ENCODE data around the gene LRRC27.

LRRC27 gene

GRCh38 chr10:132405463-132405991, 73.5 kb downstream of the LRRC27 start:
- no peak for DNase-seq

- no peak for DNase-seq
Observed at GRCh38 chr10:132406181-132406580, 74.2 kb downstream of the LRRC27 start.

GRCh38 chr10:132406750-132407149, 74.8 kb downstream of the LRRC27 start:
- DNase-seq: no peak

- DNase-seq: no peak
Observed at GRCh38 chr10:132407243-132407746, 75.3 kb downstream of the LRRC27 start.

GRCh38 chr10:132407846-132408278, 75.9 kb downstream of the LRRC27 start:
- DNase-seq: no peak

GRCh38 chr10:132408367-132408781, 76.4 kb downstream of the LRRC27 start:
- DNase-seq: no peak

GRCh38 chr10:132408823-132409666, 77.1 kb downstream of the LRRC27 start:
- DNase-seq: no peak

- DNase-seq: no peak
Observed at GRCh38 chr10:132409667-132410028, 77.7 kb downstream of the LRRC27 start.

- no peak for DNase-seq
Observed at GRCh38 chr10:132410056-132410778, 78.2 kb downstream of the LRRC27 start.

GRCh38 chr10:132410779-132411532, 79.0 kb downstream of the LRRC27 start:
- no peak for DNase-seq

- DNase-seq: no peak
Observed at GRCh38 chr10:132411561-132412253, 79.7 kb downstream of the LRRC27 start.

GRCh38 chr10:132412316-132413192, 80.6 kb downstream of the LRRC27 start:
- no peak for DNase-seq

GRCh38 chr10:132413226-132414205, 81.5 kb downstream of the LRRC27 start:
- DNase-seq: no peak

- no peak for DNase-seq
Observed at GRCh38 chr10:132414402-132415016, 82.5 kb downstream of the LRRC27 start.

- no peak for DNase-seq
Observed at GRCh38 chr10:132415255-132415654, 83.3 kb downstream of the LRRC27 start.

- DNase-seq: no peak
Observed at GRCh38 chr10:132415956-132416355, 84.0 kb downstream of the LRRC27 start.

- no peak for DNase-seq
Observed at GRCh38 chr10:132416566-132417256, 84.7 kb downstream of the LRRC27 start.

- no peak for DNase-seq
Observed at GRCh38 chr10:132417257-132417910, 85.4 kb downstream of the LRRC27 start.

All from stimulated activated CD4-positive, alpha-beta T cell treated with anti-CD3 and anti-CD28 coated beads, Interleukin-4, amount 100 ng/mL, for 1 hour (primary cell).